ENCODE measurements around the gene NECTIN1. TPM values are rescaled to one million over a fixed set of nuclear protein-coding genes. Genes with fewer than 3 reads are reported as not detected.

Gene NECTIN1
- total and polyA plus RNA-seq, 2 experiments from 2014 or later, result 1.0 to 5.2 TPM

DNA sequence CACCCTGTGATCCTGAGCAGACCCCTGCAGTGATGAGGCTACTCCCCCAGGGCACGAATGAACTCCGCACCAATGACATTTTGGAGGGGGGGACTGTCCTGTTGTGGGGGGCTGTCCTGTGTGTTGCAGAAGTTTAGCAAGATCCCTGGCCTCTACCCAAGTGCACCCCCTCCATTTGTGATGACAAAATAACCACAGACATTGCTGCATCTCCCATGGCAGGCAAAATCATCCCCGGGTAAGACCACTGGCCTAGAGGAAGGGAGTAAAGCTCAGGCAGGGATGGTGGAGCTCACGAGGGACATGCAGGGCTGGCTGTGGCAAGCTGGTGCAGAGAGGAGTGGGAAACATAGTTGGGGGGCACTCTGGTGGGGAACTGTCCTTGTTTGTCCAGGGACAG lies 40.6 kb downstream of the NECTIN1 start:
- H3K4me3 ChIP-seq, result no peak overlapping the region
- H3K79me2 ChIP-seq (ENCODE audit: insufficient read depth), result no peaks in the 10 kb centered on the region
- no peak for TF ChIP-seq EZH2phosphoT487 (IDR thresholded peaks at IDR 0.05; ENCODE audit: insufficient read depth, low read depth)
- TF ChIP-seq EZH2 (IDR thresholded peaks at IDR 0.05; ENCODE audit: insufficient read depth, poor library complexity, severe bottlenecking), result no peak
- no peaks in the 10 kb centered on the region for H3K9me3 ChIP-seq (ENCODE audit: low read depth)
- H3K4me2 ChIP-seq (ENCODE audit: unreplicated experiment), result no peak overlapping the region
- DNase-seq, result no peak
- no peaks in the 10 kb centered on the region for H3K36me3 ChIP-seq (ENCODE audit: low read depth)
- no peak overlapping the region for H3K27ac ChIP-seq
- no peaks in the 10 kb centered on the region for H3K27me3 ChIP-seq (replicated peaks; ENCODE audit: insufficient read depth)
- H3K9ac ChIP-seq, result no peak overlapping the region
- no peaks in the 10 kb centered on the region for H3K9me2 ChIP-seq (ENCODE audit: insufficient read depth)
- in situ Hi-C loops (cut with MboI), result no loop called here
- no peaks in the 10 kb centered on the region for H3F3A ChIP-seq (ENCODE audit: insufficient read depth)
- WGBS, 2 experiments (ENCODE audit: low coverage in 1 of 2, low lambda C conversion rate in 2 of 2, missing lambda C conversion rate in 2 of 2), result 67 to 81% methylated on average over 4 of the region's 4 CpGs
- peaks cover 6% of the 10 kb centered on the region for H3K4me1 ChIP-seq (ENCODE audit: insufficient read depth)
- H2AFZ ChIP-seq, result no peak overlapping the region
- H4K20me1 ChIP-seq (ENCODE audit: insufficient read depth), result no peaks in the 10 kb centered on the region

DNA sequence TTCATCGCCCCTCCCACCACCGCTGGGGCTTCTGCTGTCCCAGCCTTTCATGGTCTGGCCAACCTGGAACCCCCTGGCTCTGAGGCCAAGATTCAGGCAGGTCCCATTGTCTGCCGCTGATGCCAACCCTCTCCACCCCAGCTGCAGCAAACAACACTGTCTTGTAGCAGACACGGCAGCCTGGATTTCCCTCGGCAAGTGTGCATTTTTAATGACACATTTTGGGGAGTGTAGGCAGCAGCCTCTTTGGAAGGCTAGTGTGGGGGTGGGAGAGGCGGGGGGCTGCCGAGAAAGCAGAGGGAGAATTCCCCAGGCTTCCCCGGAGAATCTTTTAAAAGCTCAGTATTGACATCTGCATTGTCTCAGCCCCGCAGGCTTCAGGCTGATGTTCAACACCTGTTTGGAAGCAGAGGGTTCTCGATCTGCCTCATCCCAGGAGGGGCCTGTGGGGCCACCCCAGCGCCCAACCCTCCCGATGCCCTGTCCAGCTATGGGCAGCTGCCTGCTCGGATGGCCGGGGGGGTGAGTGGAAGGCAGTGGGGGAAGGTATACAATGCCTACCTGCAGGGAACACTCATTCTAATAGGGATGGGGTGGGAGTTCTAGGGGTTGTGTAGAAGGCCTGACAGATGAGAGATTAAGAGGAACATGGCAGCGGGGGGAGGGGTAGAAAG lies 41.5 kb downstream of the NECTIN1 start:
- Histone ChIP-seq H3K9ac (no peak overlapping the region), H3K79me2 (ENCODE audit: insufficient read depth) (no peaks in the 10 kb centered on the region), H3K27ac (no peak overlapping the region), H3K9me2 (ENCODE audit: insufficient read depth) (no peaks in the 10 kb centered on the region), H3K4me3 (no peak overlapping the region), H3K4me1 (ENCODE audit: insufficient read depth) (peaks cover 6% of the 10 kb centered on the region), H2AFZ (no peak overlapping the region), H3K36me3 (ENCODE audit: low read depth) (no peaks in the 10 kb centered on the region), H3F3A (ENCODE audit: insufficient read depth) (no peaks in the 10 kb centered on the region), H3K4me2 (ENCODE audit: unreplicated experiment) (no peak overlapping the region), H4K20me1 (ENCODE audit: insufficient read depth) (no peaks in the 10 kb centered on the region), H3K9me3 (ENCODE audit: low read depth) (no peaks in the 10 kb centered on the region), H3K27me3 (replicated peaks; ENCODE audit: insufficient read depth) (no peaks in the 10 kb centered on the region)
- DNase-seq, result no peak
- in situ Hi-C loops (cut with MboI), result no loop called here
- TF ChIP-seq EZH2 (IDR thresholded peaks at IDR 0.05; ENCODE audit: insufficient read depth, poor library complexity, severe bottlenecking) (no peak), EZH2phosphoT487 (IDR thresholded peaks at IDR 0.05; ENCODE audit: insufficient read depth, low read depth) (no peak)
- WGBS, 2 experiments (ENCODE audit: low coverage in 1 of 2, low lambda C conversion rate in 2 of 2, missing lambda C conversion rate in 2 of 2), result 81 to 86% methylated on average over 14 to 15 of the region's 15 CpGs

DNA sequence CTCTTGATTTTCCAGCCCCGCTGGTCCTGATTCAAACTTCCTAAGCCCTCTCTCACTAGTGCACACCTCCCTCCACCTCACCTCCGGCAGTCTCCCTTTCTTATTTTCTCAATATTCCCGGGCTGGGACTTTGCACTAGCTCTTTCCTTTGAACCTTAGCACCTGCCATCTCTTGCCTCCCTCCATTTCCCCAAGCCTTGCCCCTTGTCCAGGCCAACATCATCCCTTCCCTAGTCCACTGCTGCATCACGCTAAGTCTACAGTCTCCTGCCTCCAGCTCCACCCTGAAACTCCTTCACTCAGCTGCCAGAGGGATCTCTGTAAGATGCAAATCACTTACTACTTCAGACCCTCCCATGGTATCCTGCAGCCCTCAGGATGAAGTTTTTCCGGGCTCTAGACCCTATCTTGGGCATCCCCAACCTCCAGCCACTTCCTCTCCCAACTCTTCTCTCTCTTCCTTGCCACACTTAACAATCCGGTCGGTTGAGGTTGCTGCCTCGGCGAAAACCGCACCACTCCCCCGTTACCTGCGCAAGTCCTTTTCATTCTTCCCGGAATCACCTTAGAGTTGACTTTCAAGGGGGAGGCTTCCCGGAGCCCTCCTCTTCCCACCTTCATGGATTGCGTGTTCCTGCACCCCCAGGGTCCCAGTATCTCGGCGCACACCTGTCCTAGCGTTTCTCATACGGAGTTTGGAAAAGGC lies 42.7 kb downstream of the NECTIN1 start:
- DNase-seq, result no peak
- H3K9me3 ChIP-seq (ENCODE audit: low read depth), result no peaks in the 10 kb centered on the region
- 92 to 96% methylated on average over 19 of the region's 19 CpGs for WGBS, 2 experiments (ENCODE audit: low coverage in 1 of 2, low lambda C conversion rate in 2 of 2, missing lambda C conversion rate in 2 of 2)
- no peaks in the 10 kb centered on the region for H3K36me3 ChIP-seq (ENCODE audit: low read depth)
- H3F3A ChIP-seq (ENCODE audit: insufficient read depth), result no peaks in the 10 kb centered on the region
- no peaks in the 10 kb centered on the region for H3K27me3 ChIP-seq (replicated peaks; ENCODE audit: insufficient read depth)
- peaks cover 6% of the 10 kb centered on the region for H3K4me1 ChIP-seq (ENCODE audit: insufficient read depth)
- no peak overlapping the region for H3K27ac ChIP-seq
- TF ChIP-seq EZH2 (IDR thresholded peaks at IDR 0.05; ENCODE audit: insufficient read depth, poor library complexity, severe bottlenecking), result no peak
- no peak for TF ChIP-seq EZH2phosphoT487 (IDR thresholded peaks at IDR 0.05; ENCODE audit: insufficient read depth, low read depth)
- H3K4me3 ChIP-seq, result no peak overlapping the region
- no peaks in the 10 kb centered on the region for H3K79me2 ChIP-seq (ENCODE audit: insufficient read depth)
- no peaks in the 10 kb centered on the region for H3K9me2 ChIP-seq (ENCODE audit: insufficient read depth)
- H3K9ac ChIP-seq, result no peak overlapping the region
- H2AFZ ChIP-seq, result no peak overlapping the region
- in situ Hi-C loops (cut with MboI), result no loop called here
- no peaks in the 10 kb centered on the region for H4K20me1 ChIP-seq (ENCODE audit: insufficient read depth)
- H3K4me2 ChIP-seq (ENCODE audit: unreplicated experiment), result no peak overlapping the region

DNA sequence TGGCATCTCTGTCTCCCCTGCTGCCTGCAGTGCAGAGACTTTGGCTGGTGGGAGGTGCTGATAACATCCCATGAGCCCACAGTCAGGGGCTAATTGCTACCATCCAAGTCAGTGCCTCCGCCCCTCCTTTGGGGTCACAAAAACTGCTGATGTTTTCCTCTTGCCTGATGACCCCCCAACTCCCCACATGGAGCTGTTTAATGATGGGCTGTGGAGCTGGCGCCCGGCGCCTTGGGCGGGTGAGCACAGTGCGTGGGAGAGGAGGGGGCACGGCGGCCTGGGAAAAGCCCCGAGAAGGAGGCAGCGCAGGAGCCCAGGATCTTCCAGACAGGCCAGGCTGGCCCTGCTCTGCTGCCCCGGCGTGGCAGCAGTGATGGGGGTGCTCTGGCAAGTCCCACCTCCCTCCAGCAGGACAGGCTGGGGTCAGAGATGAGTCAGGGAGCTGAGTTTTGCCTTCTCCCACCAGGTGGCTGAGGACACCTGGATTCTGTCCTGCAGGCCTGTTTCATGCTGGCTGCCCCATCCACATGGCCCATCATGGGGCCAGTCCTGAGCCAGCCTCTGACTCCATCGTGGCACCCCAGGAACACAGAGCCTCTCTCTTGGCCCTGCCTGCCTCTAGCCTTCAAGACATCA lies 43.8 kb downstream of the NECTIN1 start:
- Histone ChIP-seq H3K9me2 (ENCODE audit: insufficient read depth) (no peaks in the 10 kb centered on the region), H3K36me3 (ENCODE audit: low read depth) (no peaks in the 10 kb centered on the region), H3K79me2 (ENCODE audit: insufficient read depth) (no peaks in the 10 kb centered on the region), H3F3A (ENCODE audit: insufficient read depth) (no peaks in the 10 kb centered on the region), H3K4me2 (ENCODE audit: unreplicated experiment) (no peak overlapping the region), H3K9ac (no peak overlapping the region), H2AFZ (no peak overlapping the region), H3K27me3 (replicated peaks; ENCODE audit: insufficient read depth) (no peaks in the 10 kb centered on the region), H3K27ac (no peak overlapping the region), H3K9me3 (ENCODE audit: low read depth) (no peaks in the 10 kb centered on the region), H4K20me1 (ENCODE audit: insufficient read depth) (no peaks in the 10 kb centered on the region), H3K4me3 (no peak overlapping the region), H3K4me1 (ENCODE audit: insufficient read depth) (peaks cover 6% of the 10 kb centered on the region)
- no peak for DNase-seq
- WGBS, 2 experiments (ENCODE audit: low coverage in 1 of 2, low lambda C conversion rate in 2 of 2, missing lambda C conversion rate in 2 of 2), result 89 to 92% methylated on average over 11 to 13 of the region's 13 CpGs
- no peak for TF ChIP-seq EZH2phosphoT487 (IDR thresholded peaks at IDR 0.05; ENCODE audit: insufficient read depth, low read depth)
- TF ChIP-seq EZH2 (IDR thresholded peaks at IDR 0.05; ENCODE audit: insufficient read depth, poor library complexity, severe bottlenecking), result no peak
- in situ Hi-C loops (cut with MboI), result no loop called here
